Effector memory CD8-positive, alpha-beta T cell (primary cell): ENCODE data around the gene PFKFB1.

Source experiments
- ATAC-seq: fragments of 150-1000 bp; cut with Tn5 transposase; replicated peaks from 2 replicates; pipeline ENCODE4 v1.10.0; 2021; ENCODE audit warnings: mild to moderate bottlenecking, moderate library complexity
- DNase-seq, 3 experiments: peaks; one replicate each; pipeline ENCODE4 v3.0.0; 2021
- H3K27ac Mint-ChIP-seq, 2 donors: one replicate each; pipeline ENCODE4 v1.8.0; 2022; ENCODE audit warnings: mild to moderate bottlenecking in 2 of 2, mixed read lengths in 2 of 2, moderate library complexity in 2 of 2
- H3K27me3 Mint-ChIP-seq, 2 donors: one replicate each; pipeline ENCODE4 v1.8.0; 2022; ENCODE audit warnings: mixed read lengths in 2 of 2
- H3K36me3 Mint-ChIP-seq: one replicate; pipeline ENCODE4 v1.8.0; 2022; ENCODE audit warnings: mild to moderate bottlenecking, moderate library complexity, mixed read lengths; ENCODE audit not compliant: insufficient read depth
- H3K4me1 Mint-ChIP-seq, 2 donors: one replicate each; pipeline ENCODE4 v1.8.0; 2022; ENCODE audit warnings: low read depth in 2 of 2, mixed read lengths in 2 of 2
- H3K4me3 Mint-ChIP-seq, 2 donors: one replicate each; pipeline ENCODE4 v1.8.0; 2022; ENCODE audit warnings: mild to moderate bottlenecking in 2 of 2, mixed read lengths in 2 of 2, moderate library complexity in 2 of 2
- H3K9me3 Mint-ChIP-seq, 2 donors: one replicate each; pipeline ENCODE4 v1.8.0; 2022; ENCODE audit warnings: mixed read lengths in 2 of 2

Gene PFKFB1

GRCh38 chrX:54964766-54965497 lies 29.1 kb downstream of the PFKFB1 start:
- Mint-ChIP-seq H3K27ac (no peak overlapping the region), H3K4me3 (no peak overlapping the region)

DNA sequence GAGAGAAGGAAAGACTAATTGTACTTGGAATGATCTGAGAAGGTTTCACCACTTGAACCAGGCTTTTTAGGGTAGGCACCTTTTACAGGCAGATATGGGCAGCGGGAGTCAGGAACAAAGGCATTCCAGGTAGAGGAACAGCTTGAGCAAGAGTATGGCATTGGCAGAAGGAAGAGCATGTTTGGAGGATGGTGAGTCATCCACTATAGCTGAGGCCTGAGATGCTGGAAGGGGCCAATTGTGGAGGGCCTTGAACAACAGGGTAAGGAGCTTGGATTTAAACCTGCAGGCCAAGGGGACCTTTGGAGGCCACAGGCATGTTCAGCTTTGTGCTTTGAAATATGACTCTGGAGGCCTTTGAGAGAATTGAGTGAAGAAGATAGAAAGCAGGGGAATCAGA lies 32.2 kb downstream of the PFKFB1 start:
- ATAC-seq (no peak), DNase-seq (no peak)
- peaks cover 4 to 6% of the 10 kb centered on the region in 2 donors for H3K4me1 Mint-ChIP-seq
- H3K27ac Mint-ChIP-seq: no peak overlapping the region
- H3K9me3 Mint-ChIP-seq: no peaks in the 10 kb centered on the region
- H3K4me3 Mint-ChIP-seq: no peak overlapping the region
- peaks cover 0 to 5% of the 10 kb centered on the region in 2 donors for H3K27me3 Mint-ChIP-seq
- H3K36me3 Mint-ChIP-seq: peaks cover 4% of the 10 kb centered on the region

More at GRCh38 chrX:54964766-54965497, 29.1 kb downstream of the PFKFB1 start:
- no peaks in the 10 kb centered on the region for H3K27me3 Mint-ChIP-seq
- H3K9me3 Mint-ChIP-seq: no peaks in the 10 kb centered on the region
- DNase-seq (no peak), ATAC-seq (no peak)
- peaks cover 4% of the 10 kb centered on the region for H3K36me3 Mint-ChIP-seq
- peaks cover 4 to 6% of the 10 kb centered on the region in 2 donors for H3K4me1 Mint-ChIP-seq

GRCh38 chrX:54950730-54951375 lies 43.1 kb downstream of the PFKFB1 start:
- ATAC-seq (no peak), DNase-seq (no peak)
- Mint-ChIP-seq H3K4me3 (no peak overlapping the region), H3K27me3 (no peaks in the 10 kb centered on the region), H3K27ac (no peak overlapping the region), H3K9me3 (no peaks in the 10 kb centered on the region), H3K36me3 (no peaks in the 10 kb centered on the region), H3K4me1 (no peaks in the 10 kb centered on the region)

DNA sequence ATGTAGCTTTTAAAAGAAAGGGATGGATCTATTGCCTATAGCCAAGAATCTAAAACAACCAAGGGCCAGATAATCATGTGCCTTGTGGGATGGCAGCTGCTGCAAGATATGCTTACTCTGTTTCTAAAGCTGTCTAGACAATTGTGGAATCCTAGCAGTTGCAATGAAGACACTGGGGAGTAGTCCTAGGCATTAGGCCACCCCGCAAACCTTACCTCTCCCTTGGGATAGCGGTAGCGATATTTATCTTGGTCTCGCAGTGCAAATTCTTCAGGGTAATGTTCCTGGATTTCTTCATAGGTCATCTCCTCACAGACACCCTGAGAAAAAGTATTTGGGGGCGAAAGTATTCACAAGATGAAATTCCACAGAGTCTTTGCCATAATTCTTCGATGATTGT lies 48.8 kb downstream of the PFKFB1 start:
- Mint-ChIP-seq H3K27ac (no peak overlapping the region), H3K4me3 (no peak overlapping the region), H3K4me1 (no peaks in the 10 kb centered on the region), H3K9me3 (no peaks in the 10 kb centered on the region), H3K36me3 (no peaks in the 10 kb centered on the region), H3K27me3 (no peaks in the 10 kb centered on the region)
- ATAC-seq: no peak
- no peak for DNase-seq

GRCh38 chrX:54944816-54945215 lies 49.2 kb downstream of the PFKFB1 start:
- Mint-ChIP-seq H3K27ac (no peak overlapping the region), H3K4me1 (no peaks in the 10 kb centered on the region), H3K27me3 (no peaks in the 10 kb centered on the region), H3K9me3 (no peaks in the 10 kb centered on the region), H3K4me3 (no peak overlapping the region), H3K36me3 (no peaks in the 10 kb centered on the region)
- ATAC-seq: no peak
- no peak for DNase-seq

GRCh38 chrX:54937416-54937815 lies 56.6 kb downstream of the PFKFB1 start:
- Mint-ChIP-seq H3K9me3 (no peaks in the 10 kb centered on the region), H3K27ac (no peak overlapping the region), H3K4me3 (no peak overlapping the region), H3K36me3 (no peaks in the 10 kb centered on the region), H3K4me1 (no peaks in the 10 kb centered on the region), H3K27me3 (no peaks in the 10 kb centered on the region)
- DNase-seq (no peak), ATAC-seq (no peak)

DNA sequence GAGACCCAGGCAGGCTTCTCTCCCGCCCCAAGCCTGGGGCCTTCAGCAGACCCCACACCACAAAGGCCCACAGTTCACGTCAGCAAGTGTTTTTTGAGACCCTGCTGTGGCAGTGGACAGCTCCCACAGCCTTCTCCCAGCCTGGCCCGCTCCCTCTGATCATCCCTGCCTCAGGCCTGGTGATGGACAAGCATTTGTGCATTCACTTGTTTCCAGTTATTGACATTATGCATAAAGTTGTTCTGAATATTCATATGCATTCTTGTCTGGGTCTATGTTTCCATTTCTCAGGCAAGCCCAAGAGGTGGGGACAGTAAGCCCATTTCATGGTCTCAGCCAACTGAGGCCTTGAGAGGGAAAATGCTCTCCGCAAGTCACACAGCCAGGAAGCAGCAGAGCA lies 58.7 kb downstream of the PFKFB1 start:
- Mint-ChIP-seq H3K4me1 (no peaks in the 10 kb centered on the region), H3K27ac (no peak overlapping the region), H3K27me3 (no peaks in the 10 kb centered on the region), H3K9me3 (no peaks in the 10 kb centered on the region), H3K4me3 (no peak overlapping the region), H3K36me3 (no peaks in the 10 kb centered on the region)
- DNase-seq (no peak), ATAC-seq (no peak)

GRCh38 chrX:54934890-54935289 lies 59.1 kb downstream of the PFKFB1 start:
- DNase-seq: no peak
- Mint-ChIP-seq H3K36me3 (no peaks in the 10 kb centered on the region), H3K9me3 (no peaks in the 10 kb centered on the region), H3K27me3 (no peaks in the 10 kb centered on the region), H3K4me3 (no peak overlapping the region), H3K4me1 (no peaks in the 10 kb centered on the region), H3K27ac (no peak overlapping the region)
- no peak for ATAC-seq

DNA sequence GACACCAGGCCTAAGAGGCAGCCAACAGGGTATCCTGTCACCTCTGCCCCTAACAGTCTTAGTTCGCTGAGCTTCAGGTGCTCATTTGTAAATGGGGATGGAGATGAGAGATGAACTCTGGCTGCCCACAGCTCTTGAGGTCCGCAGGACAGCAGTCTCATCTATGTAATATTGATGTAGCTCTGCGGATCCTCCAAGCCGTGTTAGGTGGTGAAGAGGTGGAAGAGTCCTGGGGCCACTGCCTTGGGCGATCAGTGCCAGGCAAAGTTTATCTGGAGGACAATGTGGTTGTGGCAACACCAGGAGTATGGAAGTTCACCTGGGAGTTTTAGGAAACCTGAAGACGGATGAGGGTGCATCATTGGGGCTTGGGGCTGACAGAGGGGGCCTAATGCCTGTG lies 59.9 kb downstream of the PFKFB1 start:
- Mint-ChIP-seq H3K27me3 (no peaks in the 10 kb centered on the region), H3K4me1 (no peaks in the 10 kb centered on the region), H3K27ac (no peak overlapping the region), H3K36me3 (no peaks in the 10 kb centered on the region), H3K4me3 (no peak overlapping the region), H3K9me3 (no peaks in the 10 kb centered on the region)
- DNase-seq: no peak
- ATAC-seq: no peak

DNA sequence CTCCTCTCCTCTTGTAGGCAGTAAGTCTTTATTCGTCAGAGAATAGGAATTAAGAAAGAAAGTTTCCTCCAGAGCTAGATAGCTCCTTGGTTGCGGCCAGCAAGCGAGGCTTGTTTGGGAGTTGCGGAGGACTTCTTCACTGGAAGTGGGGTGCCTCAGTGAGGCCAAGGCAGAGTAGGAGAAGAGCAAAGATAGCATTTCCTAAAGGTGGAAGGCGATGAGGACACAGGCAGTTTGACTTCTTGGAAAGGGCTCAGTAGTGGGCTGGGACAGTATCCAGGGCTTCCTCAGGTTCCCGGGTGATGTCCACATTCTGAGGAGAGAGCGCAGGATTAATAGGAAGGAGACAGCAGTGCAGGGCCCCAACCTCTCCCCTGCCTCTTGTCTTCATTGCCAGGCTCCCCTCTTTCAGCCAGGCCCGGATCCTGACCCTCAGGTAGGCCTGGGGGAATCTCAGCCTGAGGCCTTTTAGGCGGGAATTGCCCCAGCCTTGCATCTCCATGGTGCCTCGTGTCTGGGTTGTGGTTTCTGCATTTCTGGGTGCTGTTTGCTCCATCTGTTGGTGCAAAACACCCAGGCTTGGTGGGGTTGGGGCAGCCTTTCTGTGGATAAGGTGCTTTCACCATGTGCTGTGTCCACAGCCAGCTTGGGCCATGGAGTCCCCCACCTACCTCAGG lies 60.7 kb downstream of the PFKFB1 start:
- Mint-ChIP-seq H3K9me3 (no peaks in the 10 kb centered on the region), H3K4me1 (no peaks in the 10 kb centered on the region), H3K36me3 (no peaks in the 10 kb centered on the region), H3K27me3 (no peaks in the 10 kb centered on the region), H3K27ac (no peak overlapping the region), H3K4me3 (no peak overlapping the region)
- no peak for DNase-seq
- no peak for ATAC-seq

DNA sequence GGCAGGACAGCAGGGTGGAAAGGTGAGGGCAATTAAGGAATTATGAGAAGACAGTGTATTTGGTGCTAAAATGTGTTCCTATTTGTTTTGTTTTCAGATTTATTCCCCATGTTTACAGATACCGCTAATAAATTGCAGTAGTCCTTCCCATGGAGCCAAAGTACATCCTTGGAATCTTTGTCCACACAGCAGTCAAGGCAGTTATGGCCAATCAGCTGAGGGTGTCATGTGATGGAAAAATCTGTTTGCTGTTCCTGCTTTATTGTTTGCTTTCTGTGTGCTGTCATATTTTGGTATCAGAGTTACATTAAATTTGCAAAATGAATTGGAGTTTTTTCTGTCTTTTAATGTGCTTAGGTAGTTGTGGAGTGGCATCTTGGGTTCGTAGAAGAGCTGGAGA lies 62.9 kb downstream of the PFKFB1 start:
- ATAC-seq (no peak), DNase-seq (no peak)
- Mint-ChIP-seq H3K36me3 (no peaks in the 10 kb centered on the region), H3K27me3 (no peaks in the 10 kb centered on the region), H3K9me3 (no peaks in the 10 kb centered on the region), H3K27ac (no peak overlapping the region), H3K4me1 (no peaks in the 10 kb centered on the region), H3K4me3 (no peak overlapping the region)

GRCh38 chrX:54930291-54931049 lies 63.5 kb downstream of the PFKFB1 start:
- no peaks in the 10 kb centered on the region for H3K36me3 Mint-ChIP-seq
- no peaks in the 10 kb centered on the region for H3K9me3 Mint-ChIP-seq
- no peaks in the 10 kb centered on the region for H3K4me1 Mint-ChIP-seq
- H3K27ac Mint-ChIP-seq: no peak overlapping the region
- no peaks in the 10 kb centered on the region for H3K27me3 Mint-ChIP-seq
- H3K4me3 Mint-ChIP-seq: no peak overlapping the region
- no peak for DNase-seq
- ATAC-seq: no peak

- ATAC-seq (no peak), DNase-seq (no peak)
- no peaks in the 10 kb centered on the region for H3K27me3 Mint-ChIP-seq
- no peaks in the 10 kb centered on the region for H3K36me3 Mint-ChIP-seq
- H3K4me3 Mint-ChIP-seq: no peak overlapping the region
- H3K9me3 Mint-ChIP-seq: no peaks in the 10 kb centered on the region
- no peak overlapping the region for H3K27ac Mint-ChIP-seq
- H3K4me1 Mint-ChIP-seq: no peaks in the 10 kb centered on the region
These were observed 65.1 kb downstream of the PFKFB1 start for GRCh38 chrX:54928876-54929275.
